Epithelial cell of proximal tubule (primary cell): ENCODE data around the gene KCTD13. TPM values are rescaled to one million over a fixed set of nuclear protein-coding genes. Genes with fewer than 3 reads are reported as not detected.

Experiments
- DNase-seq: peaks from one replicate; pipeline ENCODE4 v3.0.0-alpha.2; 2011; ENCODE audit warnings: low read depth
- H3K4me3 ChIP-seq: 2 replicates; pipeline ENCODE4 v1.5.1; 2011; ENCODE audit warnings: low read depth, mild to moderate bottlenecking, low read length
- total RNA-seq: library from RNA; depleted of rRNA; stranded (reverse); fragments of >200 nt; gene quantifications from 2 replicates; pipeline ENCODE4 v1.2.3, GENCODE V29; 2015
- TF ChIP-seq, protein P1 (sequence below): conservative IDR thresholded peaks from 2 replicates; pipeline ENCODE4 v1.5.1; 2012; ENCODE audit warnings: low read depth, mild to moderate bottlenecking, low read length

Gene KCTD13
- total RNA-seq, 1 donor from 2014 or later: 17.4 TPM

- no peak overlapping the region for H3K4me3 ChIP-seq
- TF ChIP-seq, protein P1, sequence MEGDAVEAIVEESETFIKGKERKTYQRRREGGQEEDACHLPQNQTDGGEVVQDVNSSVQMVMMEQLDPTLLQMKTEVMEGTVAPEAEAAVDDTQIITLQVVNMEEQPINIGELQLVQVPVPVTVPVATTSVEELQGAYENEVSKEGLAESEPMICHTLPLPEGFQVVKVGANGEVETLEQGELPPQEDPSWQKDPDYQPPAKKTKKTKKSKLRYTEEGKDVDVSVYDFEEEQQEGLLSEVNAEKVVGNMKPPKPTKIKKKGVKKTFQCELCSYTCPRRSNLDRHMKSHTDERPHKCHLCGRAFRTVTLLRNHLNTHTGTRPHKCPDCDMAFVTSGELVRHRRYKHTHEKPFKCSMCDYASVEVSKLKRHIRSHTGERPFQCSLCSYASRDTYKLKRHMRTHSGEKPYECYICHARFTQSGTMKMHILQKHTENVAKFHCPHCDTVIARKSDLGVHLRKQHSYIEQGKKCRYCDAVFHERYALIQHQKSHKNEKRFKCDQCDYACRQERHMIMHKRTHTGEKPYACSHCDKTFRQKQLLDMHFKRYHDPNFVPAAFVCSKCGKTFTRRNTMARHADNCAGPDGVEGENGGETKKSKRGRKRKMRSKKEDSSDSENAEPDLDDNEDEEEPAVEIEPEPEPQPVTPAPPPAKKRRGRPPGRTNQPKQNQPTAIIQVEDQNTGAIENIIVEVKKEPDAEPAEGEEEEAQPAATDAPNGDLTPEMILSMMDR: no peak
- no peak for DNase-seq
These were observed 21.1 kb downstream of the KCTD13 start for GRCh38 chr16:29904947-29905346.

DNA sequence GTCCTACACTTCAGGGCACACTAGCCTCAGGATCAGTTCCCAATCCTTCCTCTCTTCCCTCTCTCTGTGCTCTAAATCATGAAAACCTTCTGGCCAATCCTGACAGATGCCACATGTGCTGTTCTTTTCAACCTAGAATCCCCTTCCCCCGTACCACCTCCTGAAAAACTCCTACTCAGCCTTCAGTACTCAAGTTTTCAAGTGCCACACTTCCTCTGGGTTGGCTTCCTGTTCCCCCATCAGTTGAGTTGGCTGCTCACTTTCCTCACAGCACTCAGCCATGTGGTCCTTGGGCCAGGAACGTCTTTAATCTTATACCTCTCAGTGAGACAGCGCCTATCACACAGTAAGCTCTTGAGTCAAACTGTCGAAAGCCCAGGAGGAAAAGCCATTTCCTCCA lies 22.4 kb downstream of the KCTD13 start:
- no peak for DNase-seq
- TF ChIP-seq, protein P1: no peak
- H3K4me3 ChIP-seq: no peak overlapping the region

DNA sequence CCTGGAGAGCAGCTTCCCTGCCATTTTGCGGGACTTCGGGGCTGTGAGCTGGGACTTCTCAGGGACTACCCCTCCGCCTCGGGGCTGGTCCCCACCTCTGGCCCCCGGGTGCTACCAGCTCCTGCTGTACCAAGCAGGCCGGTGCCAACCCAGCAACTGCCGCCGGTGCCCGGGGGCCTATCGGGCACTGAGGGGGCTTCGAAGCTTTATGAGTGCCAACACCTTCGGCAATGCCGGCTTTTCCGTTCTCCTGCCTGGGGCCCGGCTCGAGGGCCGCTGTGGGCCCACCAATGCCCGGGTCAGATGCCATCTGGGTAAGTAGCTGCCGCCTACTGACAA lies 24.4 kb downstream of the KCTD13 start:
- no peak for DNase-seq
- H3K4me3 ChIP-seq: peak overlapping the region; percentile 63

GRCh38 chr16:29900888-29901606 lies 25.0 kb downstream of the KCTD13 start:
- TF ChIP-seq, protein P1: no peak
- peak overlapping the region; percentile 63 for H3K4me3 ChIP-seq
- DNase-seq: no peak

More for the DNA sequence above, 24.4 kb downstream of the KCTD13 start:
- TF ChIP-seq, protein P1: no peak

- peak; percentile 52 for DNase-seq
- TF ChIP-seq, protein P1: no peak
- H3K4me3 ChIP-seq: peak within 1 kb of the TSS; percentile 63
These were observed 25.7 kb downstream of the KCTD13 start, which contains the start of gene ASPHD1 for GRCh38 chr16:29900102-29900887. Gene ASPHD1, plus strand, starts transcription at chr16:29900488. Its CDS starts 484 bp downstream, at chr16:29900972.

DNA sequence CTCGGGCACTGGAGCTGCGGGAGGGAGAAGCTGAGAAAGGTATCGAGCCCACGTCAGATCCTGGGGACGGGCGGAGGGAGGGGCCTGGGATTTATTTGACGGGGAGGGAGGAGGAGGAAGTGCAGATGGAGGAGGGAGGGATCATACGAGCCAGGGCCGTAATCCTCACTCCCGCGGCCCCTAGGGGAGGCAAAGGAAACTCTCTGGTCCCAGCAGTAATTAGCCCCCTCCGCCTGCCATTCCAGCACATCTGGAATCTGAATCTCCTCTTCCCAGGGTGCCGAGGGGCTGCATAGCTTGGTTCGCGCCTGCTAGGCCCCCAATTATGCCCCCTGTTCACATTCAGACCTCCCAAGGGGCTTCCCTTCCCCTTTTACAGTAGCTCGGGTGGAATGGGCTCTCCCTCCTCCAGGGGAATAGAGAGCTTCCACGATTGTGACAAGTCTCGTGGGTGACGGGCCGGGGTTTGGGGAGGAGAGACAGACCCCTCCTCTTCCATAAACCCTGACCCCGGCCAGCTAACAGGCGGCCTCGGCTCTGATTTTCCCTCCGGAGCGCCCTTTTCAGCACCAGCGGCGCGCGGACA lies 26.4 kb downstream of the KCTD13 start, which contains the start of gene SEZ6L2:
Gene SEZ6L2, minus strand, starts transcription at position 35 of the 586 bp plus-strand sequence. CDS start 531 bp downstream, outside the sequence.
- peak within 1 kb of the TSS; percentile 63 for H3K4me3 ChIP-seq
- TF ChIP-seq, protein P1: peak; percentile 45
- DNase-seq: peak; percentile 70
